ENCODE measurements around the gene EIF4A3. TPM values are rescaled to one million over a fixed set of nuclear protein-coding genes. Genes with fewer than 3 reads are reported as not detected.

Gene EIF4A3
- total RNA-seq, 3 donors from 2014 or later, result 228 to 251 (median 230) TPM

Other genes starting within 250 kb of the EIF4A3 start
- 1 to 10 TPM; 2.2 to 3.3 (median 2.6) TPM for gene TBC1D16, start 111.3 kb downstream of the EIF4A3 start, total RNA-seq
- under 1 TPM; 0.25 to 0.98 (median 0.29) TPM for gene CCDC40, start 110.5 kb downstream of the EIF4A3 start, total RNA-seq
- gene GAA, start 45.5 kb downstream of the EIF4A3 start, total RNA-seq, result 10 to 100 TPM; 16.1 to 18.6 (median 16.7) TPM
- not detected for gene CARD14, start 22.9 kb upstream of the EIF4A3 start, total RNA-seq
- gene SGSH, start 73.2 kb upstream of the EIF4A3 start, total RNA-seq, result 10 to 100 TPM; 18.9 to 25.2 (median 19.1) TPM
- 10 to 100 TPM; 15.8 to 16.5 (median 16.4) TPM for gene SLC26A11, start 73.3 kb upstream of the EIF4A3 start, total RNA-seq
- 100 to 1,000 TPM; 205 to 289 (median 262) TPM for gene RNF213, start 113.7 kb upstream of the EIF4A3 start, total RNA-seq